DOHH2 (cell line): ENCODE measurements around the gene IRF7.

Experiments used
- H3F3A ChIP-seq: fragments of 200-600 bp; sonication (generic), shearing (Covaris generic); 2 replicates; pipeline ENCODE4 v1.6.0; 2016; ENCODE audit warnings: antibody characterized with exemption, mild to moderate bottlenecking; ENCODE audit not compliant: control insufficient read depth, insufficient read depth
- H3K27ac ChIP-seq: fragments of 200-600 bp; sonication (generic); 2 replicates; pipeline ENCODE4 v1.5.1; 2014; ENCODE audit warnings: low read depth, mild to moderate bottlenecking, low read length, moderate library complexity
- H3K27me3 ChIP-seq: fragments of 200-600 bp; sonication (generic); 2 replicates; pipeline ENCODE4 v1.6.1; 2014; ENCODE audit warnings: mild to moderate bottlenecking, low read length, mixed read lengths; ENCODE audit not compliant: control insufficient read depth
- H3K36me3 ChIP-seq: fragments of 200-600 bp; sonication (generic); 2 replicates; pipeline ENCODE4 v1.6.1; 2014; ENCODE audit warnings: mild to moderate bottlenecking, low read length, moderate library complexity, mixed read lengths; ENCODE audit not compliant: control insufficient read depth
- H3K4me1 ChIP-seq: fragments of 200-600 bp; sonication (generic); 2 replicates; pipeline ENCODE4 v1.6.1; 2014; ENCODE audit warnings: mild to moderate bottlenecking, low read length, mixed read lengths; ENCODE audit not compliant: control insufficient read depth
- H3K4me2 ChIP-seq: fragments of 200-600 bp; sonication (generic); 2 replicates; pipeline ENCODE4 v1.6.0; 2014; ENCODE audit warnings: mild to moderate bottlenecking, low read length, moderate library complexity
- H3K4me3 ChIP-seq: fragments of 200-600 bp; sonication (generic); 2 replicates; pipeline ENCODE4 v1.5.1; 2014; ENCODE audit warnings: mild to moderate bottlenecking, low read length, mixed read lengths
- H3K79me2 ChIP-seq: fragments of 200-600 bp; sonication (generic); 2 replicates; pipeline ENCODE4 v1.6.1; 2014; ENCODE audit warnings: mild to moderate bottlenecking, low read length, mixed read lengths; ENCODE audit not compliant: control insufficient read depth
- H3K9me2 ChIP-seq: fragments of 200-600 bp; sonication (generic); replicated peaks from 2 replicates; pipeline ENCODE4 v1.6.1; 2014; ENCODE audit warnings: mild to moderate bottlenecking, low read length, mixed read lengths; ENCODE audit not compliant: control insufficient read depth
- H3K9me3 ChIP-seq: fragments of 200-600 bp; sonication (generic); 2 replicates; pipeline ENCODE4 v1.6.1; 2014; ENCODE audit warnings: antibody characterized with exemption, low read length, mixed read lengths; ENCODE audit not compliant: control insufficient read depth, insufficient read depth
- H4K20me1 ChIP-seq: fragments of 200-600 bp; sonication (generic); 2 replicates; pipeline ENCODE4 v1.6.0; 2014; ENCODE audit warnings: low read depth, mild to moderate bottlenecking, antibody characterized with exemption, low read length, moderate library complexity; ENCODE audit not compliant: control insufficient read depth, insufficient read depth
- EZH2phosphoT487 ChIP-seq: fragments of 200-600 bp; sonication (generic); IDR thresholded peaks from 2 replicates; pipeline ENCODE4 v1.6.1; 2017; ENCODE audit warnings: borderline replicate concordance, mild to moderate bottlenecking, antibody characterized with exemption, low read length, moderate library complexity, mixed read lengths
- TF ChIP-seq, protein P1 (sequence below): fragments of 200-600 bp; sonication (generic); IDR thresholded peaks from one replicate; pipeline ENCODE4 v1.5.1; 2014; ENCODE audit warnings: antibody characterized with exemption, mild to moderate bottlenecking, low read depth, low read length; ENCODE audit not compliant: poor library complexity, severe bottlenecking

IRF7 gene

DNA sequence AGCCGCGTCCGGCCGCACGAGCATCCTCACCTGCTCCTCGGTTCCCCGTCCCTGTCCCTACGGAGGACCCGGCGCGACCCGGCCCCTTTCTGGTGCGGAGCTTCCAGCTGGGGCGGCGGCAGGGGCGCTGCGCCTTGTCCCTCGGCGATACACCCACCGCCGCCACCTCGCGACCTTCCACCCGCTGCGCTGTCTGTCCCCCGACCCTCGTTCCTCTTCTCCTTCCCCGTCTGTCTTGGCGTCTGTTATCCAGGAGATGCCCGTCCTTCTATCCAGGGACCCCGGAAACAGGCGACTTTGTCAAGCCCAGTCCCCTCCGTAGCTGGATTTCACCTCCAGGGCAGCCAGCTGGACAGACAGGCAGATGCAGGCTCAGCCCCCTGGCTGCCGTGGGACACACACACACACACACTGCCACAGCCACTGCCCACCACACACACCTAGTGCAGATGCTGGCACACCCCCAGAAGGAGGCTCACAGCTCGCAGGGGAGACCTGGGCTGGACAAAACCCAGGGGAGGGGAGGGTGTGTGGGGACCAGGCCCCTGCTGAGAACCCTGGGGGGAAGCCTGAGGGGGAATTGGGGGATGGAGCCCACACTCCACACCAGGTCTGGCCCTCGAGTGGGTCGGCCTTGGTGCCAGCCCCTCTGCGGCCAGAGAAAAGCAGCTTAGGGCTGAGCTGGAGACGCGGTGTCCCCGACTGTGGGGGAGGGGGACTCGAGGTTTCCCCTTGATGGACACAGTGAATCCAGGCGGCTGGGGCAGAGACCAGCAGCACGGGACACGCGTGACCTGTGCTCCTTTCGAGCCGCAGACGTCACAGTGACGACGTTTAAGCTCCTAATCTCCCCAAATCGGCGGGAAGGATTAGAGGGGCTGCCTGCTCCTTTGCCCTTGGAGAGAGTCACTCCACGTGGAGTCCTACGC is 22.1 kb upstream of the IRF7 start:
- H3F3A ChIP-seq = no peaks in the 10 kb centered on the region
- H3K4me3 ChIP-seq = no peak overlapping the region
- H3K4me1 ChIP-seq = no peaks in the 10 kb centered on the region
- H3K4me2 ChIP-seq = no peak overlapping the region
- no peaks in the 10 kb centered on the region for H3K36me3 ChIP-seq
- no peaks in the 10 kb centered on the region for H3K27me3 ChIP-seq
- H3K27ac ChIP-seq = no peak overlapping the region
- H3K9me3 ChIP-seq = no peaks in the 10 kb centered on the region
- TF ChIP-seq, protein P1, sequence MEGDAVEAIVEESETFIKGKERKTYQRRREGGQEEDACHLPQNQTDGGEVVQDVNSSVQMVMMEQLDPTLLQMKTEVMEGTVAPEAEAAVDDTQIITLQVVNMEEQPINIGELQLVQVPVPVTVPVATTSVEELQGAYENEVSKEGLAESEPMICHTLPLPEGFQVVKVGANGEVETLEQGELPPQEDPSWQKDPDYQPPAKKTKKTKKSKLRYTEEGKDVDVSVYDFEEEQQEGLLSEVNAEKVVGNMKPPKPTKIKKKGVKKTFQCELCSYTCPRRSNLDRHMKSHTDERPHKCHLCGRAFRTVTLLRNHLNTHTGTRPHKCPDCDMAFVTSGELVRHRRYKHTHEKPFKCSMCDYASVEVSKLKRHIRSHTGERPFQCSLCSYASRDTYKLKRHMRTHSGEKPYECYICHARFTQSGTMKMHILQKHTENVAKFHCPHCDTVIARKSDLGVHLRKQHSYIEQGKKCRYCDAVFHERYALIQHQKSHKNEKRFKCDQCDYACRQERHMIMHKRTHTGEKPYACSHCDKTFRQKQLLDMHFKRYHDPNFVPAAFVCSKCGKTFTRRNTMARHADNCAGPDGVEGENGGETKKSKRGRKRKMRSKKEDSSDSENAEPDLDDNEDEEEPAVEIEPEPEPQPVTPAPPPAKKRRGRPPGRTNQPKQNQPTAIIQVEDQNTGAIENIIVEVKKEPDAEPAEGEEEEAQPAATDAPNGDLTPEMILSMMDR = no peak
- TF ChIP-seq EZH2phosphoT487 = no peak
- no peaks in the 10 kb centered on the region for H3K79me2 ChIP-seq
- no peaks in the 10 kb centered on the region for H4K20me1 ChIP-seq
- H3K9me2 ChIP-seq = no peaks in the 10 kb centered on the region

DNA sequence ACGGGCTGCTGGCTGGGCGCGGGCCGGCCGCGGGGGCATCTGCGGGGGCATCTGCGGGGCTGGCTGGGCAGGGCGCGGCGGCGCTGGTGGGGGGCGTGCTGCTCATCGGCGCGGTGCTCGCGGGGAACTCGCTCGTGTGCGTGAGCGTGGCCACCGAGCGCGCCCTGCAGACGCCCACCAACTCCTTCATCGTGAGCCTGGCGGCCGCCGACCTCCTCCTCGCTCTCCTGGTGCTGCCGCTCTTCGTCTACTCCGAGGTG is 21.5 kb upstream of the IRF7 start:
- H3K27ac ChIP-seq = no peak overlapping the region
- no peak overlapping the region for H3K4me2 ChIP-seq

DNA sequence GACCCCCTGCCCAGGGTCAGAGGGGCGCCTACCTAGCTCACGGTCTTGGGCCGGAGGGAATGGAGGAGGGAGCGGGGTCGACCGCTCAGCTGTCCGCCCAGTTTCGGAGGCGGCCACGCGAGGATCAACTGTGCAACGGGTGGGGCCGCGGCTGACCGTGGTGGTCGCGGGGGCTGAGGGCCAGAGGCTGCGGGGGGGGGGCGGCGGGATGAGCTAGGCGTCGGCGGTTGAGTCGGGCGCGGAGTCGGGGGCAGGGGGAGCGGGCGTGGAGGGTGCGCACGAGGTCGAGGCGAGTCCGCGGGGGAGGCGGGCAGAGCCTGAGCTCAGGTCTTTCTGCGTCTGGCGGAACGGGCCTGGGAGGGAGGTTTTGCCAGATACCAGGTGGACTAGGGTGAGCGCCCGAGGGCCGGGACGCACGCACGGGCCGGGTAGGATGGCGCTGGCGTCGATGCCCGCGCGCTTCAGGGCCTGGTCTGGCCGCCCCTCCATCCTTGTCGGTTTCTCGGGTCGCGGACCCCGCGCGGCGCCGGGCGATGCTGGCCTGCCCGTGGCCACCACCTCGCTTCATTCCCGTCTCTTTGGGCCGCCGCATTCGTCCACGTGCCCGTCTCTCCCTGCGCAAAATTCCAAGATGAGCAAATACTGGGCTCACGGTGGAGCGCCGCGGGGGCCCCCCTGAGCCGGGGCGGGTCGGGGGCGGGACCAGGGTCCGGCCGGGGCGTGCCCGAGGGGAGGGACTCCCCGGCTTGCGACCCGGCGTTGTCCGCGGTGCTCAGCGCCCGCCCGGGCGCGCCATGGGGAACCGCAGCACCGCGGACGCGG is 21.0 kb upstream of the IRF7 start, which contains the start of gene DRD4:
DRD4 (plus strand) TSS at position 759 of the 822 bp plus-strand sequence; CDS start at position 795, 36 bp downstream.
- no peaks in the 10 kb centered on the region for H3K27me3 ChIP-seq
- H3K9me2 ChIP-seq = no peaks in the 10 kb centered on the region
- H4K20me1 ChIP-seq = no peaks in the 10 kb centered on the region
- TF ChIP-seq EZH2phosphoT487 = no peak
- TF ChIP-seq, protein P1 = no peak
- H3K36me3 ChIP-seq = no peaks in the 10 kb centered on the region
- H3K9me3 ChIP-seq = no peaks in the 10 kb centered on the region
- no peak within 1 kb of the TSS for H3K4me2 ChIP-seq
- no peaks in the 10 kb centered on the region for H3K4me1 ChIP-seq
- no peak within 1 kb of the TSS for H3K4me3 ChIP-seq
- no peaks in the 10 kb centered on the region for H3K79me2 ChIP-seq
- no peak within 1 kb of the TSS for H3K27ac ChIP-seq
- H3F3A ChIP-seq = no peaks in the 10 kb centered on the region

More for the DNA sequence above, 21.5 kb upstream of the IRF7 start:
- Histone ChIP-seq H3K9me2 (no peaks in the 10 kb centered on the region), H3K79me2 (no peaks in the 10 kb centered on the region), H3K4me1 (no peaks in the 10 kb centered on the region), H4K20me1 (no peaks in the 10 kb centered on the region), H3K36me3 (no peaks in the 10 kb centered on the region), H3K4me3 (no peak overlapping the region), H3K9me3 (no peaks in the 10 kb centered on the region), H3F3A (no peaks in the 10 kb centered on the region), H3K27me3 (no peaks in the 10 kb centered on the region)
- TF ChIP-seq EZH2phosphoT487 = no peak
- TF ChIP-seq, protein P1 = no peak
